GM21360 (cell line): ENCODE data around the gene OPCML.

Source experiments
- ATAC-seq: cut with Tn5 transposase; IDR thresholded peaks from one replicate; pipeline ENCODE4 v1.9.1; 2021; ENCODE audit warnings: mild to moderate bottlenecking, moderate library complexity; ENCODE audit not compliant: unreplicated experiment

Gene OPCML

GRCh38 chr11:132472411-132473172, 1059.7 kb downstream of the OPCML start:
- no peak for ATAC-seq

DNA sequence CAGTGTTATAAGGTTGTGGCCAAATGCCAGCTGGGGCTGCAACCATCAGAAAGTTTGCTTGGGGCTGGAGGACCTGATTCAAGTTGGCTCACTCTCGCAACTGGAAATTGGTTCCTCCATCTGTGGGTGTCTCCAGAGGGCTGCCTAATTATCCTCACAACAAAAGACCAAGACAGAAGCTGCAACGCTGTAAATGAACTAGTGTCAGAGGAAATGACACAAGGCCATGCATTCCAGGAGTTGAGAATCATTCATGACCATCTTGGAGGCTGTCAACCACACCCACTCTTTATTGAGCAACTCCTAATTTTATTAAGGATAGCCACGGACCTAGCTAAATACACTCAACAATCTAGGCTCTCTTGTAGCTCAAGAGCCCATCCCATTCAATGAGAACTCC, 1060.8 kb downstream of the OPCML start:
- no peak for ATAC-seq

GRCh38 chr11:132466983-132467382, 1065.3 kb downstream of the OPCML start:
- no peak for ATAC-seq

DNA sequence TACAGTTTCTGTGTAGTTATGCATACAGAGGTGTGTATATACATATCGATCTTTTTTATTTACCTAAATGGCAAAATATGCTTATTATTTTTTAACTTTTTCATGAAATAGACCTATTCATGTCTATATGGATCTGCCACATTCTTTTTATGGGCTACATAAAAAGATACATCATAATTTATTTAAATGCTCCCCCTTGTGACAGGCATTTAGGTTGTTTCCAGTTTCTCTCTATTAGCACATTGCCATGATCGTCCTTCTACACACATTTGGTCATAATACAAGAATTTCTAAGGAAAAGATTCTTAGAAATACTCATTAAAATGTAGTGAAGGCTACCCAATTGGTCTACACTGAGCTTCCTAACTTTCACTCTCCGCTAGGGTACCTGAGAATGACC, 1067.4 kb downstream of the OPCML start:
- ATAC-seq, result no peak

GRCh38 chr11:132464003-132464342, 1068.3 kb downstream of the OPCML start:
- ATAC-seq, result no peak

DNA sequence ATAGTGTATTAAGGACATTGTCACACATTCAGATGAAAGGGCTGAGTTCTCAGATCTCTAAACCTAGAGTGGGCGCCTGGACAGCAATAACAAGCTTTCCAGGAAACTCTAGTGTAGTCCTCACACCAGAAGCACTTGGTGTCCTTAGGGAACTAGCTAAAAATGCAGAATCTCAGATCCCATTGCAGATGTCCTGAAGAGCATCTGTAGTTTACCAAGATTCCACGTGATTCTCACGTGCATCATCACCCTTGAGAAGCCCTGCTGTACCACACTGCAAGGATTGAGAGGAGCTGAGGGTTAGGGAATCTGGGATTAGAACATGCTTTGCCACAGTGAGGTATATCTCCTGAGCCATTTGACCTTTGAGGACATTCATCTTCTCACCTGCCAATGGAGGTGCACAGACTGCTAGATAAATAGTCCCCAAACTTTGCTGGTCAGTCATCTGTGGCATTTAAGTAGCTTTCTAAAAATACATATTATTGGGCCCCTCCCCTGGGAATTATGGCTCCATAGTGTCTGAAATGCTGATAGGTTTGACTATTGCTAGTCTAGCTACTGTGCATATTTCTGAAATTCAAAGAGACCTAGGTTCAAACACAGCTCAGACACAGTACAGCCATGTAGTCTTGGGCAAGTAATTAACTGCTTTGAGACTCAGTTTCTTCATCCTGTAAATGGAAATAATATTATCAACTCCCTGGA, 1068.9 kb downstream of the OPCML start:
- ATAC-seq, result no peak

DNA sequence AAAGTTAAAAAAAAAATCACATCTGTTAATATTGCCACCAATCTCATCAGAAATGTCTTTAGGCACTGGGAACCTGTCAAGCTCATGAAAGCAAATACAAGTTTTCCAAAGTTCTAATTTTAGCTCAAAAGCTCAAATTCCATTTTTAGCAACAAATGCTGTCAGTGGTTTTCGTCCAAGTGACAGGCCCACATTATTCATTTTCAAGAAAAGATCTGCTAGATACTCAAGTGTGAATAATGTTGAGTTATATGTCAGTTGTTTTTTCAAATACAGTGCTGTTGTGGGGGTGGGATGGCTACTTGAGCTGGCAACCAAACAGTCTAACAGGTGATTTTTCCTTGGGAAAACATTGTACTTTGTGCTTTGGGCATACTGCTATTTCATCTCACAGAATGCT, 1072.6 kb downstream of the OPCML start:
- no peak for ATAC-seq

GRCh38 chr11:132457445-132457844, 1074.9 kb downstream of the OPCML start:
- ATAC-seq, result no peak

DNA sequence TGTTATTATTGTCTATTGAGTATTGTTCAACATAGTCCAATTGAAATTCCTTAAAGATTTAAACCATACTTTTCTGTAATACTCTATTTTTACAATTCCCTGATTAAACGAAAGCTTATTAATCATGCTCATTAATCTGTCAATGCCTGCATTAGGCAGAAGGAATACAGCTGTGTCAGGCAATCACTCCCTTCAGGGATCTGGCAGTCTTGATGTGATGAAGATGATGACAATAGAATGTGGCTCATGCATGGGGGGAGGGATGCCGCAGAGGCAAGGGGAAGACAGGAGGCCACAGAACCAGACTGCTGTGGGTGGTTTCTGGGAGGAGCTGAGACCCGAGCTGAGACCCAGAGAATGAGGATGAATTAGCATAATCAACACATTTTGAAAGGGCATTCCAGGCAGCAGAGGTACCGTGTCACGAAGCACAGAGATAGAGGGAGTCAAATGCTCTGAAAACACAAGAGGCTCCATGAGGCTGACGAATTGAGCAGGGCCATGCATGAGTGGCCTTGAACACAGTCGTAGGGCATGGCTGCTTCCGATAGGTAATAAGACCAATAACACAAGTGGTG, 1075.5 kb downstream of the OPCML start:
- ATAC-seq, result no peak

DNA sequence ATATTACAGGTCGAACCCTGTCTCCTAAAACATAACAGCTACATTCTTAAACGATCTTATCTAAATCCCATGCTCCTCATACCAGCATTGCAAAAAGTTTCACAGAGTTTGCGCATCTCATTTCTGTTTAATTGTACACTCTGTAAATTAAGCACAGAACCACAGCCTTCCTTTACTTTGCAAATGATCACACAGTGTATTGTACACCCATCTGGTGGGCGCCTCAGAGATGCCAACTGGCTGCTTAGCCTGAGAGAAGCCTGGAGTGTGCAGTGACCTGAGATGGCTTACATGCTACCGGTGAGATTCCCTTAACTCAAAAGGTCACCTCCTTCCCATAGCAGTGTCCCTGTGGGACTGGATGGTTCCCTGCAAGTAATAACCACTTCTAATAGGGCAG, 1077.3 kb downstream of the OPCML start:
- ATAC-seq, result no peak

DNA sequence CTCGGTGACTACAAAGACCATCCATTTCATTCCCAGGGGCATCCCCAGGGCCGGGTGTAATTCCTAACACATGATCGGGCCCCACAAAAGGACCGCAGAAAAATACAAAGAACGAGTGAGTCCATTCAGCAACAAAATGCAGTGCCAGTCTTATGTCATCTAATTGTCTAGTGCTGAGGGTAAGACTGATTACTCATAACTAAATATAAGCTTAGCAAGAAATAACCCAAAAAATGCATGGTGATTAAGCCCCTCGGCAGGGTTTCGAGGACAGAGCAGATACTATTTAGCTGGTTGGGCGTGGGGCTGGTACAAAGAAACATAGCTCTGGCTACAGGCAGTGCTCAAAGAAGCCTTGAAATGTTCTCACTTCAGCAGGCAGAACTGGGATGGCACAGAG, 1078.9 kb downstream of the OPCML start:
- ATAC-seq, result no peak

DNA sequence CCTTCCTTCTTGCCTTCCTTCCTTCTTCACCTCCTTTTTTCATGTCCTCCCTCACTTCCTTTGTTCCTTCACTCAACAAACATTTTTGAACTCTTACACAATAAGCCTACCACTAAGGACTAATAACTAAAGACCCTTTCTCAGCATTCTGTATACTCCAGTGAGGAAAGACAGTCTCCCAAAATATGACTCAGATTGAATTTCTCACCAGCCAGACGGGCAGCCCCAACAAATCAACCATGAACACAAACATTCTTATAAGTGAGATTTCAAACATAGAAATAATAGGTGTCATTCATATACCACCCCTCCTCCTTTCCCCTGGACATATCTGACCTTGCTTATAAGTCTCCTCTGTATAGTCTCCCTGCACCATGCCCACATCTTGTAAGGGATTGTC, 1079.7 kb downstream of the OPCML start:
- ATAC-seq, result no peak

DNA sequence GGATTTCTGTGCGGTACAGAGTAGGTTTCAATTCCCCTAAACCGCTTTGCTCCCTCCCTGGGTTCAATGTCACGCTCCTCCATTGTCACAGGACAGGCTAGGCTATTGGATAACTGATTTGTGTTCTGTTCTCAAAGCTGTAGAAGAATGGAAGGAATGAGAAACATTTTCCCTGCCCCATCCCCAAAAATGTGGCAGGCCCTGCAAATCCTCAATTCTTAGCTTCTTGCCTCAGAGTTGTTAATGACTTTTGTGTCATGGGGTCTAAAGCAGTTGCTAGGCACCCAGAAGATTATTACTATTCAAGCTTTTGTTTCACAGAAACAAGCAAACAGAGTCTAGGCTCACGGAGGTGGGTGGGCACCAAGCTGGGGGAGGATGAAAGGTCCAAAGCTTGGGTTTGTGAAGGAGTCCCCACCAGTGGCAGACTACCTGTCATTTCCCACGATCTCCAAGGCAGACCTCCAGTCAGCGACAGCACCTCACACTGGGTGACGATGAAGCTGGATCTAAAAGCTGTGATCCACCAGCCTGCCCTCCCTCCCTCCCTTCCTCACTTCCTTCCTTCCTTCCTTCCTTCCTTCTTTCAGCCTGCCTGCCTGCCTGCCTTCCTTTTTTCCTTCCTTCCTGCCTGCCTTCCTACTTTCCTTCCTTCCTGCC, 1080.2 kb downstream of the OPCML start:
- no peak for ATAC-seq

DNA sequence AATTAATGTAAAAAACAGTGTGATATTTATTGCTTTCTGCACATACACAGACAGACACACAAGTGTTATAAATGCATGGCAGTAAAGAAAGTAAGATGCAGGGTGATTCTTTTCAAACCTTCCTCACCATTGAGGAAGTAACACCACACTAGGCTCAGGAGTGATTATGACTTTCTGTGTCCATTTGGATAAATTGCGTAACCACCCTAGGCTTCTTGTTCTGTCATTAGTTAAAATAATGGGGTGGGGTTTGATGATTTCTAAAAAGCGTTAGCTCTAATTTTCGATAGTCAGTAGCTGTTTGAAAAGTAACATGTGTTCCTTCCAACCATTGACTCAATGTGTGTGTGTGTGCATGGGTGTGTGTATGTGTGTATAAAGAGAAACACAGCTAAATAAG, 1081.7 kb downstream of the OPCML start:
- ATAC-seq, result no peak

DNA sequence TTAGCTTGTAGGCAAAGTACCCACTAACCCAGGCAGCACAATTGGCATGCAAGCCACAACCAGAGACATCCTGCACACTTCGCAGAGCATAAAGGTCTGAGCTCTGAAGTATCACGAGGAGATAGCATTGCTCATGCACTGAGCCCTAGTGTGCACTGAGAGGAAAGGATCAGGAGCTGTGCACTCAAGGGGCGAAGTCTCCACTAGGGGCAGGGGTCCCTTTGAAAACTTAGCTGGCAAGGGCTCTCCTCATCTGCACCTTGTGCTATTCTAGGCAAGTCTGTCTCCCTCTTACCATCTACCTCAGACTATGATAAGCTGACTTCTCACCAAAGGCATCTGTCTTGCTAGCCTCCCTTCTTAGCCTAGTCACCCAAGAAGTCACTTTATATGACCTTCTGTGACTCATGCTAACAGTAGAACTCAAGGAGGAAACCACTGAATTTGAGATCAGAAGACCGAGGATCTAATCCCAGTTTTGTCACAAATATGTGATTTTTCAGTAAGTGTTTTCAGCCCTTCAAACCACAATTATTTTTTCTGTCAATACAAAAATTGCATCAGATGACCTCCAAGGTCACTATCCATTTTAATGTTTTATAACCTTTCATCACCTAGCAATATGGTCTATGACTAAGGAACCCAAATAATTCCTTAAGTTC, 1083.8 kb downstream of the OPCML start:
- no peak for ATAC-seq

GRCh38 chr11:132447761-132448160, 1084.5 kb downstream of the OPCML start:
- ATAC-seq, result no peak

DNA sequence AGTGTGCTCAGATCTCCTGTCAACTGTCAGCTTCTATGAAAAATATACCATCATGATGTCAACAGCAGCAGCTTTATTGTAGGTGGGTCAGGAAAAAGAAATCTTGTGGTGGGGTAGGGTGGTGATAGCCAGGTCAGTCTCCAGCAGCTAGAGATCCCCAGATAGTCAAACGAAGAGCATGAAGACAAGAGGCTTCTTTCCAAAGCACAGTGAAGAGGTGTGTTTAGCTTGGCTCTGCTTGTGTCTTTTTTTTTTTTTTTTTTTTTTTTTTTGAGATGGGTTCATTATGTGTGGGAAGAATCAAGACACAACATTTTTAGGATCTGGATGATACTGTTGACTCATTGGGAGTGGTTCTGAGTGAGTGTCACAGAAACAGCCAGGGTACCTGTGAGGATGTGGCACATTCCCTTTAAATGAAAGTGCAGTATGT, 1086.4 kb downstream of the OPCML start:
- no peak for ATAC-seq

GRCh38 chr11:132444911-132445310, 1087.4 kb downstream of the OPCML start:
- ATAC-seq, result no peak

DNA sequence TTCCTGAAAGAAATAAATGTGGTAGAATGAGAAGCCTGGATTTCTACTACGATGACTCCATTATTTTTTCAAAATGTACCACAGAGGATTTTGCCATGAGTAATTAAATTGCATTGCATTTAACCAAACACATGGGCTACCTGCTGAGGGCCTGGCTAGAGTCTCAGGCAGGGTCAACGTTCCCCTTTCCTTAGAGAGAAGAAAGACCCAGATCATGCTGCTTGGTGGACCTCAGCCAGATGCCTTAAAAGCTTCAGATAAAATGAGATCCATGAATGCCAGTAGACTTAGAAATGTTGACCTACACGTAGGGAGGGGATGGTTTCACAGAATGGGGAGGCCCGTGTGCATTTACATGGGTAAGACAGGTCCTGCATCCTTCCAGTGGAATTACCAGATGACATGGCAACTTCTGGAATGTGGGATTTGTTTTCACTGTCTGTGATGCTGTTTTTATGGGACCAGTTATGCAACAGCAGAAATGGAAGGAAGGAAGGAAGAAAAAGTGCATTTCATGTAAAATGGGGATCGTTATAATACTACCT, 1092.5 kb downstream of the OPCML start:
- ATAC-seq, result no peak

- no peak for ATAC-seq
Measured at GRCh38 chr11:132438418-132438817, 1093.9 kb downstream of the OPCML start.
